GM21576 (cell line): ENCODE results near the gene CMKLR1.

Experiments used
- ATAC-seq: cut with Tn5 transposase; IDR thresholded peaks from one replicate; pipeline ENCODE4 v1.9.1; 2021; ENCODE audit warnings: mild to moderate bottlenecking, moderate library complexity; ENCODE audit not compliant: unreplicated experiment

The CMKLR1 gene

GRCh38 chr12:108270035-108270848, 68.9 kb downstream of the CMKLR1 start:
- ATAC-seq: no peak

- no peak for ATAC-seq
Observed at GRCh38 chr12:108269224-108269623, 69.9 kb downstream of the CMKLR1 start.

DNA sequence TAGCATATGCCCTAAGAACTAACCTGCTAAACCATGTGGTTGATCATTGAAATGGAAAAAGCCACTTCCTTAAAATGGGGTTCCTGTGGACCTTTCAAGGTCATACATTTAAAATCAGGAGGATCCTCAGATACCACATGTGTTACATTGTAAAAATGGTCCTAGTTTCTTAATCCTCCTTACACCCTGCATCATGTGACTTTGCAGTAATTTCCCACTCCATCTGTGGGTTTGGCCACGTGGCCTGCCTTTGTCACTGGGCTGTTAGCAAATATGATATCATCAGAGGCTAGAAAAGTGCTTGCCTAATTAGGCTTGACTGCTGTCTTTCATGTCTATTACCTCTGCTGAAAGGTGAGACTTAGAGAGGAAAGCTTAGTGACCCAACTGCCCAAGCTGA, 70.7 kb downstream of the CMKLR1 start:
- no peak for ATAC-seq

DNA sequence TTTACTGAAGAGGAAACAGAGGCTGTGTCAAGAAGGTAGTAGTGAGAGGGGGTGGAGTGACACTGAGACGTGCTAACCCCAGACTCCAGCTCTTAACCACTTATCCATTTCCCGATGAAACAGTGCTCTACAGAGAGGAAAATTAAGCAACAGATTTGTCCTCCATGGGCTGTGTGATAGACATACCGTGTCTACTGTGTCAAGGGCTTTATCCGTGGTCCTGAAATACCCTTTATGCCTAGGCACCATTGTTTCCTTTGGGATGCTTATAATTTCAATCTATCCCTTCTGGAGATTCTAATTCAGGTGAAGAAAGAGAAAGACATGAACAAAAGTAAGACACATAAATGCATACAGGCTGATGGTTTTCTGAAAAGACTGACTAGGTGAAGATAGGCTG, 71.7 kb downstream of the CMKLR1 start:
- no peak for ATAC-seq

- ATAC-seq: no peak
Observed at GRCh38 chr12:108266131-108266530, 73.0 kb downstream of the CMKLR1 start.

- ATAC-seq: no peak
Observed at GRCh38 chr12:108265505-108265904, 73.6 kb downstream of the CMKLR1 start.

GRCh38 chr12:108260969-108261368, 78.1 kb downstream of the CMKLR1 start:
- ATAC-seq: no peak

GRCh38 chr12:108260039-108260438, 79.1 kb downstream of the CMKLR1 start:
- ATAC-seq: no peak

GRCh38 chr12:108257610-108258106, 81.5 kb downstream of the CMKLR1 start:
- ATAC-seq: no peak

GRCh38 chr12:108257004-108257403, 82.1 kb downstream of the CMKLR1 start:
- ATAC-seq: no peak

GRCh38 chr12:108255252-108255602, 83.9 kb downstream of the CMKLR1 start:
- ATAC-seq: no peak

GRCh38 chr12:108254517-108255251, 84.4 kb downstream of the CMKLR1 start:
- ATAC-seq: no peak

DNA sequence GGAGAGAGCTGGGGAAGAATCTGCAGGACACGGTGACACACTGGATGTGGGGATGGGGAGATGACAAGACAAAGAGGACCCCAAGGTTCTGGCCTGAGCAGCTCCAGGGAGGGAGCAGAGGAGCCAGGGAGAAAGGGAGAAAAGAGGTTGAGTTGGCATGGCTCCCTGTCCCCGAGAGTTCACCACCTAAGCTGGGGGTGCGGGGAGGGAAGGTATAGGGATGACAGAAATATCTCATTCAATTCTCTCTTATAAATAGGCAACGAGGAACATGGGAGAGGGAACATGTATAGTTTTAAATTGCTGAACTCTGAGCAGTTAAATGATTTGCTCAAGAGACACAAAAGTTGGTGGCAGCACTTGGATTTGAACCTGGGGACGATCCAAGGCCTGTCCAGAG, 85.1 kb downstream of the CMKLR1 start:
- ATAC-seq: no peak

- ATAC-seq: no peak
Observed at GRCh38 chr12:108253540-108253939, 85.6 kb downstream of the CMKLR1 start.

GRCh38 chr12:108252523-108252922, 86.6 kb downstream of the CMKLR1 start:
- no peak for ATAC-seq

GRCh38 chr12:108248011-108248410, 91.1 kb downstream of the CMKLR1 start:
- ATAC-seq: no peak

GRCh38 chr12:108247130-108247529, 92.0 kb downstream of the CMKLR1 start:
- ATAC-seq: no peak

GRCh38 chr12:108241986-108242703, 97.0 kb downstream of the CMKLR1 start:
- no peak for ATAC-seq

GRCh38 chr12:108240928-108241327, 98.2 kb downstream of the CMKLR1 start:
- no peak for ATAC-seq

DNA sequence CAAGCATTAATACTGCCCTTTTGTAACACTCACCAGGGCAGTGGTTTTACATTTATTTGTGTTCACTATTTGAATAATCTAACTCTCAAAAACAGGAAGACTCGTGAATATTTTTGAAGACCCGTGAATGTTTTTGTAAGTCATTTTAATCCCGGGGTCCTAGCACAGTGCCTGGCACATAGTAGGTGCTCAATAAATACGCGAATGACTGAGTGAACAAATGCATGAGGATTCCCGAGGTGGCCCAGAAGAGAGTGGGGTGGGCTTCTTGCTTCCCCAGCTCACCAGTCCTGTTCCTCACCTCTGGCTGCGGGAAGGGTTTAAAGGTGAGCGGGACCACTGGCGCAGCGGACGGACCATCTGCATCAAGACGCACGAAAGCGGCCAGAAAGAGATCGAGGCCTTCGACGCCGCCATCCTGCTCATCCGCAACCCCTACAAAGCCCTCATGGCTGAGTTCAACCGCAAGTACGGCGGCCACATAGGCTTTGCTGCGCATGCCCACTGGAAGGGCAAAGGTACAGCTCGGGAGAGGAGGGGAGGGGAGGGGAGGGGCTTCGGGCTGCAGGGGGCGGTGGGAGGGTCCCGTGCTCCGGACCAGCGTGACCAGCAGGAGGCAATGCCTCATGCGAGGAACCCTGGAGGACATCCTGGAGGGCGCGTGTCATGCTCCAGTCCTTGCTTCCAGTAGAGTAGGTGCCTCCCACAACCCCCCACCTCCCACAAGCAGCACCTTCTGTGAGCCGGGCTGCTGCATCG, 98.9 kb downstream of the CMKLR1 start:
- ATAC-seq: no peak

GRCh38 chr12:108239378-108239777, 99.7 kb downstream of the CMKLR1 start:
- ATAC-seq: no peak
